H1 (cell line): ENCODE data around the gene CPLX1. TPM values are rescaled to one million over a fixed set of nuclear protein-coding genes. Genes with fewer than 3 reads are reported as not detected.

ENCODE experiments used
- CTCF ChIA-PET: fragments of 300-600 bp; sonication (Branson Sonifier 250); formaldehyde crosslinking; loops from one replicate; lab custom pipeline; 2021; ENCODE audit not compliant: partially characterized antibody; lab: Charles Lee
- POLR2A ChIA-PET: fragments of 300-600 bp; sonication (Branson Sonifier 250); formaldehyde crosslinking; loops from one replicate; lab custom pipeline; 2021; ENCODE audit warnings: inconsistent platforms; ENCODE audit not compliant: partially characterized antibody; lab: Charles Lee
- DNase-seq, 2 experiments: peaks; one replicate each; pipeline versions ENCODE4 v3.0.0 to v3.0.0-alpha.2; 2010 to 2022; ENCODE audit warnings: low spot score in 2 of 2, low read depth in 1 of 2, mixed read lengths in 1 of 2
- FAIRE-seq: peaks from 2 replicates; lab custom pipeline; 2011; peaks lifted over from hg19 to GRCh38; lab: Jason Lieb, UNC
- H2AFZ ChIP-seq: 2 replicates; pipeline ENCODE4 v1.8.1; 2012; ENCODE audit warnings: low read length, inconsistent platforms
- H2AK5ac ChIP-seq: 2 replicates; pipeline ENCODE4 v1.6.1; 2013; ENCODE audit warnings: low read depth, low read length
- H2BK120ac ChIP-seq: replicated peaks from 2 replicates; pipeline ENCODE3; 2013; ENCODE audit warnings: low read depth, low read length, inconsistent platforms
- H2BK12ac ChIP-seq: 2 replicates; pipeline ENCODE4 v1.6.1; 2013; ENCODE audit warnings: low read depth, low read length
- H2BK15ac ChIP-seq: 2 replicates; pipeline ENCODE4 v1.6.1; 2013; ENCODE audit warnings: low read length
- H2BK20ac ChIP-seq: 2 replicates; pipeline ENCODE4 v1.6.1; 2013; ENCODE audit warnings: low read length
- H2BK5ac ChIP-seq: 2 replicates; pipeline ENCODE4 v1.6.1; 2013; ENCODE audit warnings: low read depth, low read length
- H3K14ac ChIP-seq: 2 replicates; pipeline ENCODE4 v1.6.1; 2013; ENCODE audit warnings: inconsistent platforms; ENCODE audit not compliant: insufficient read length
- H3K18ac ChIP-seq: 2 replicates; pipeline ENCODE4 v1.6.1; 2013; ENCODE audit warnings: low read length; ENCODE audit errors: extremely low read depth
- H3K23ac ChIP-seq: 2 replicates; pipeline ENCODE4 v1.6.1; 2013; ENCODE audit warnings: inconsistent platforms; ENCODE audit not compliant: insufficient read length
- H3K23me2 ChIP-seq: 2 replicates; pipeline ENCODE4 v1.6.1; 2013; ENCODE audit warnings: low read depth, low read length
- H3K27ac ChIP-seq: 2 replicates; pipeline ENCODE4 v1.6.1; 2011; ENCODE audit warnings: low read depth, low read length, inconsistent platforms
- H3K27me3 ChIP-seq, 4 experiments: replicated peaks in 1 of 4; 1 replicate in 1 of 4; 2 replicates in 3 of 4; pipeline versions ENCODE4 v1.6.1 to v1.8.1; 2011 to 2013; ENCODE audit warnings: low read length in 3 of 4, mild to moderate bottlenecking in 3 of 4, inconsistent platforms in 2 of 4, mixed read lengths in 2 of 4, moderate library complexity in 1 of 4; ENCODE audit not compliant: control insufficient read depth in 3 of 4, insufficient read depth in 3 of 4; ENCODE audit errors: extremely low read depth in 1 of 4
- H3K36me3 ChIP-seq, 4 experiments: 2 replicates each; pipeline versions ENCODE4 v1.6.1 to v1.8.1; 2011 to 2013; ENCODE audit warnings: mild to moderate bottlenecking in 4 of 4, low read length in 3 of 4, moderate library complexity in 2 of 4, control low read depth in 1 of 4, inconsistent platforms in 1 of 4; ENCODE audit not compliant: insufficient read depth in 4 of 4, control insufficient read depth in 2 of 4
- H3K4ac ChIP-seq: replicated peaks from 2 replicates; pipeline ENCODE3; 2013; ENCODE audit warnings: low read length, low read depth, mixed read lengths, inconsistent platforms; ENCODE audit not compliant: insufficient read length
- H3K4me1 ChIP-seq, 4 experiments: replicated peaks in 1 of 4; 1 replicate in 1 of 4; 2 replicates in 3 of 4; pipeline versions ENCODE4 v1.6.1 to v1.8.1; 2011 to 2013; ENCODE audit warnings: low read length in 3 of 4, inconsistent platforms in 2 of 4, mixed read lengths in 1 of 4; ENCODE audit not compliant: insufficient read depth in 4 of 4, control insufficient read depth in 3 of 4
- H3K4me2 ChIP-seq, 2 experiments: 2 replicates each; pipeline versions ENCODE4 v1.6.1 to v1.8.1; 2011 to 2013; ENCODE audit warnings: low read depth in 2 of 2, low read length in 2 of 2, control low read depth in 1 of 2, inconsistent platforms in 1 of 2, mild to moderate bottlenecking in 1 of 2; ENCODE audit not compliant: insufficient read depth in 1 of 2
- H3K4me3 ChIP-seq, 4 experiments: fragments of 200-600, 300-600 bp in 1 of 4; sonication (generic), shearing (Covaris generic), sonication (Bioruptor Twin) in 1 of 4; 2 replicates each; pipeline versions ENCODE4 v1.5.1 to v1.8.1; 2011 to 2016; ENCODE audit warnings: low read length in 4 of 4, low read depth in 3 of 4, control low read depth in 2 of 4, inconsistent platforms in 2 of 4, mild to moderate bottlenecking in 2 of 4, mixed read lengths in 1 of 4, moderate library complexity in 1 of 4; ENCODE audit not compliant: insufficient read depth in 2 of 4; ENCODE audit errors: extremely low read depth in 1 of 4
- H3K56ac ChIP-seq: replicated peaks from 2 replicates; pipeline ENCODE3; 2013; ENCODE audit warnings: low read depth, mild to moderate bottlenecking, mixed read lengths, low read length, inconsistent platforms; ENCODE audit not compliant: insufficient read length
- H3K79me1 ChIP-seq: 2 replicates; pipeline ENCODE4 v1.6.1; 2013; ENCODE audit warnings: low read depth, low read length, control low read depth
- H3K79me2 ChIP-seq, 2 experiments: 2 replicates each; pipeline versions ENCODE4 v1.6.1 to v1.8.1; 2012 to 2013; ENCODE audit warnings: low read length in 2 of 2, mild to moderate bottlenecking in 2 of 2, inconsistent platforms in 1 of 2; ENCODE audit not compliant: insufficient read depth in 2 of 2, control insufficient read depth in 1 of 2
- H3K9ac ChIP-seq, 4 experiments: replicated peaks in 1 of 4; 1 replicate in 1 of 4; 2 replicates in 3 of 4; pipeline versions ENCODE4 v1.6.1 to v1.8.1; 2011 to 2013; ENCODE audit warnings: low read depth in 3 of 4, low read length in 3 of 4, control low read depth in 2 of 4, mild to moderate bottlenecking in 2 of 4, moderate library complexity in 2 of 4, inconsistent platforms in 1 of 4; ENCODE audit errors: extremely low read depth in 1 of 4
- H3K9me3 ChIP-seq, 2 experiments: 2 replicates each; pipeline versions ENCODE4 v1.6.1 to v1.8.1; 2012 to 2013; ENCODE audit warnings: mild to moderate bottlenecking in 2 of 2, moderate library complexity in 2 of 2, control low read depth in 1 of 2, inconsistent platforms in 1 of 2, low read depth in 1 of 2, low read length in 1 of 2, mixed read lengths in 1 of 2; ENCODE audit not compliant: insufficient read depth in 2 of 2
- H4K20me1 ChIP-seq, 2 experiments: replicated peaks in 1 of 2; 2 replicates each; pipeline versions ENCODE3 to v1.8.1; 2011 to 2013; ENCODE audit warnings: inconsistent platforms in 2 of 2, low read length in 2 of 2, mild to moderate bottlenecking in 1 of 2; ENCODE audit not compliant: insufficient read depth in 2 of 2, control insufficient read depth in 1 of 2
- H4K5ac ChIP-seq: 2 replicates; pipeline ENCODE4 v1.6.1; 2013; ENCODE audit warnings: low read length, low read depth, mixed read lengths, inconsistent platforms; ENCODE audit not compliant: insufficient read length
- H4K8ac ChIP-seq: 2 replicates; pipeline ENCODE4 v1.8.0; 2013; ENCODE audit warnings: mild to moderate bottlenecking, moderate library complexity, low read length, inconsistent platforms; ENCODE audit not compliant: insufficient read depth; ENCODE audit errors: extremely low read depth
- H4K91ac ChIP-seq: replicated peaks from 2 replicates; pipeline ENCODE3; 2013; ENCODE audit warnings: low read length, mixed read lengths, inconsistent platforms; ENCODE audit not compliant: insufficient read length
- CHD2 ChIP-seq: IDR thresholded peaks from 2 replicates; pipeline ENCODE4 v1.6.1; 2012; ENCODE audit warnings: low read length, improper control_type of control experiment
- POLR2AphosphoS5 ChIP-seq: IDR thresholded peaks from 2 replicates; pipeline ENCODE4 v1.6.1; 2011; ENCODE audit warnings: low read depth, low read length
- RFX5 ChIP-seq: IDR thresholded peaks from 2 replicates; pipeline ENCODE4 v1.6.1; 2011; ENCODE audit warnings: low read depth, low read length, improper control_type of control experiment, borderline replicate concordance
- RNF2 ChIP-seq: fragments of 200-900, 300-1000 bp; sonication (generic); IDR thresholded peaks from 2 replicates; pipeline ENCODE4 v1.7.1; 2016; ENCODE audit warnings: borderline replicate concordance, low read depth, mild to moderate bottlenecking, antibody characterized with exemption, low read length; ENCODE audit not compliant: poor library complexity, severe bottlenecking; ENCODE audit errors: missing control alignments
- WGBS, 2 experiments: shearing (Covaris generic) in 1 of 2; methylation state at CpG; one replicate each; pipeline versions ENCODE4 v1.1.6 to v1.1.7; 2013 to 2015; ENCODE audit warnings: low lambda C conversion rate in 2 of 2, mixed read lengths in 2 of 2, inconsistent platforms in 1 of 2, low coverage in 1 of 2, missing lambda C conversion rate in 1 of 2; ENCODE audit not compliant: insufficient replicate concordance in 2 of 2, insufficient coverage in 1 of 2, insufficient read length in 1 of 2; ENCODE audit errors: extremely low coverage in 1 of 2, missing lambda C conversion rate in 1 of 2; 5-methylcytosine and 5-hydroxymethylcytosine counted together
- polyA plus RNA-seq, 7 experiments: library from polyadenylated mRNA; depleted of rRNA in 3 of 7; stranded (reverse) in 5 of 7; unstranded in 2 of 7; fragments of >200 nt in 5 of 7; fragments of 200-250 nt in 2 of 7; gene quantifications; 1 replicate in 5 of 7; 2 replicates in 1 of 7; 4 replicates in 1 of 7; pipeline versions ENCODE4 v1.2.1 to v1.2.3, GENCODE V29; 2011 to 2013; ENCODE audit warnings: missing spikeins in 2 of 7, mixed read lengths in 2 of 7
- total RNA-seq: library from RNA; stranded (reverse); fragmentation: NEBNext Ultra II Directional; extraction: Animal tissue kit (Norgen Biotek cat#: 25700); gene quantifications from 2 replicates; pipeline ENCODE4 v1.2.1, GENCODE V29; 2021

The CPLX1 gene
- total and polyA plus RNA-seq, 2 of the 8 experiments (the other 6 are each of a cell fraction or from before 2014, with no cell fraction given) = 0.32 to 0.56 TPM

DNA sequence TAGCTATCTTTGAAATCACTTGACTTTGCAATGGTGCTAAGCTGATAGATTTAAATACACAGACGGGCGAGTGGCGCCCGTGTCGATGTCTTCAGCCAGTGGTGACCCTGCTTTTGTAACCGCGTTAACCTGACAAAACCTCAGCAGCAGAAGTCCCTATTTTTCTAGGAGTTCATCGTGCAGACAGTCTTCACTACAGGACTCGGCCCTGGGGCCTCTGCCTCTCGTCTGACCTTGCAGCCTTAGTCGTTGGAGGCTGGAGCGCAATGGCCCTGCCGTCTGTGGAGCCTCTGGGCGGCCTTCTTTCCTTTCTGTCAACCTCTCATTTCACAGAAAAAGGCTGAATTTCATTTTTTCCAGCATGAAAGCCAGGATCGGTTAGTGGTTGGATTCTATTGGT, 57.9 kb downstream of the CPLX1 start:
- H3K23ac ChIP-seq = no peak overlapping the region
- H3K14ac ChIP-seq = no peak overlapping the region
- no peak overlapping the region for H4K91ac ChIP-seq
- no peak overlapping the region for H2AFZ ChIP-seq
- H3K9me3 ChIP-seq = peaks cover 6 to 11% of the 10 kb centered on the region in 2 experiments; a peak in 2 of 4 replicates
- FAIRE-seq = no peak
- no peak overlapping the region for H3K56ac ChIP-seq
- H2BK15ac ChIP-seq = no peak overlapping the region
- H3K79me2 ChIP-seq = peaks cover 0 to 27% of the 10 kb centered on the region in 2 experiments; a peak in 3 of 4 replicates
- H2BK12ac ChIP-seq = no peak overlapping the region
- POLR2A ChIA-PET = interaction anchor here (1.1 to 2.1 kb wide), 3 partner anchors 10 to 83 kb away, joined by 3 to 13 read pairs (median 5); no protein-coding TSS in a partner anchor
- no peak overlapping the region for H3K27ac ChIP-seq
- no peak overlapping the region for H3K18ac ChIP-seq
- H2BK20ac ChIP-seq = no peak overlapping the region
- peaks cover 0 to 3% (median 0%) of the 10 kb centered on the region in 4 experiments; a peak in 2 of 7 replicates for H3K4me1 ChIP-seq
- no peak for DNase-seq
- no peak overlapping the region for H3K4ac ChIP-seq
- H3K9ac ChIP-seq = no peak overlapping the region
- peaks cover 3 to 41% (median 22%) of the 10 kb centered on the region in 4 experiments; a peak in 7 of 8 replicates for H3K36me3 ChIP-seq
- H4K8ac ChIP-seq = no peak overlapping the region
- CTCF ChIA-PET = interaction anchor here (0.9 to 2.7 kb wide), 2 partner anchors 25 to 84 kb away, joined by 3 to 6 read pairs; no protein-coding TSS in a partner anchor
- no peaks in the 10 kb centered on the region for H3K23me2 ChIP-seq
- no peak overlapping the region for H4K5ac ChIP-seq
- 86% methylated on average over 15 of the region's 15 CpGs; no CpG with 5 or more reads in 1 of the 2 experiments for WGBS, 2 experiments
- H3K4me3 ChIP-seq = no peak overlapping the region
- H4K20me1 ChIP-seq = peaks cover 19 to 33% of the 10 kb centered on the region in 2 experiments
- H3K79me1 ChIP-seq = peaks cover 8% of the 10 kb centered on the region
- H2BK5ac ChIP-seq = no peak overlapping the region
- no peak overlapping the region for H3K4me2 ChIP-seq
- H3K27me3 ChIP-seq = no peaks in the 10 kb centered on the region
- no peak overlapping the region for H2BK120ac ChIP-seq
- H2AK5ac ChIP-seq = no peak overlapping the region
- TF ChIP-seq RNF2 (no peak), RFX5 (no peak), CHD2 (no peak), POLR2AphosphoS5 (no peak)
